Measurements from ENCODE around the gene HERC2.

DNA sequence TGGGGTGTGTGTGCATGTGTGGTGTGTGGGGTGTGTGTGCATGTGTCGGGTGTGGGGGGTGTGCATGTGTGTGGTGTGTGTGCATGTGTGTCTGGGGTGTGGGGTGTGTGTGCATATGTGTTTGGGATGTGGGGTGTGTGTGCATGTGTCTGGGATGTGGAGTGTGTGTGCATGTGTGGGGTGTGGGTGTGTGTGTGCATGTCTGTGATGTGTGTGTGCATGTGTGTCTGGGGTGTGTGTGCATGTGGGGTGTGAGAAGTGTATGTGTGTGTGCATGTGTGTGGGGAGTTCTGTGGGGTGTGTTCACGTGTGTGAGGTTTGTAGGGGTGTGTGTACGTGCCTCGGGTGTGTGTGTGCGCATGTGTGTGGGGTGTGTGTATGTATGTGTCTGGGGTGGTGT lies 216.2 kb downstream of the HERC2 start:
- TF ChIP-seq CTCF (IDR thresholded peaks at IDR 0.05; ENCODE audit: low read depth, low read length) (no peak), POLR2A (IDR thresholded peaks at IDR 0.05; ENCODE audit: extremely low read depth, insufficient read length) (no peak)
- TF ChIP-seq, protein P1, sequence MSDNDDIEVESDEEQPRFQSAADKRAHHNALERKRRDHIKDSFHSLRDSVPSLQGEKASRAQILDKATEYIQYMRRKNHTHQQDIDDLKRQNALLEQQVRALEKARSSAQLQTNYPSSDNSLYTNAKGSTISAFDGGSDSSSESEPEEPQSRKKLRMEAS (IDR thresholded peaks at IDR 0.05; ENCODE audit: low read depth, low read length), result no peak
